Activated CD4-positive, alpha-beta T cell treated with anti-CD3 and anti-CD28 coated beads for 36 hours (primary cell): ENCODE results near the gene ATP9B. TPM values are rescaled to one million over a fixed set of nuclear protein-coding genes. Genes with fewer than 3 reads are reported as not detected.
A peak's percentile ranks its signal among the peaks of the same experiment; 100 is the strongest.

Experiments used
- ATAC-seq: fragments of 200-7000 bp; cut with Tn5 transposase; one replicate; pipeline ENCODE4 v1.10.0; 2021; ENCODE audit warnings: mild to moderate bottlenecking, moderate library complexity
- CTCF ChIA-PET: fragments of 350-600 bp; sonication (Branson Sonifier 250); formaldehyde crosslinking; loops from one replicate; lab custom pipeline; 2021; ENCODE audit warnings: antibody characterized with exemption; lab: Charles Lee
- POLR2A ChIA-PET: fragments of 350-600 bp; sonication (Branson Sonifier 250); formaldehyde crosslinking; loops from one replicate; lab custom pipeline; 2021; ENCODE audit warnings: antibody characterized with exemption, inconsistent platforms; lab: Charles Lee
- DNase-seq: peaks from one replicate; pipeline ENCODE4 v3.0.0-alpha.2; 2020
- H3K27ac Mint-ChIP-seq: one replicate; pipeline ENCODE4 v1.8.0; 2021; ENCODE audit warnings: mixed read lengths
- H3K27me3 Mint-ChIP-seq: one replicate; pipeline ENCODE4 v1.8.0; 2021; ENCODE audit warnings: mixed read lengths
- H3K36me3 Mint-ChIP-seq: one replicate; pipeline ENCODE4 v1.8.0; 2021; ENCODE audit warnings: low read depth, mixed read lengths
- H3K4me1 Mint-ChIP-seq: one replicate; pipeline ENCODE4 v1.8.0; 2021; ENCODE audit warnings: mixed read lengths
- H3K4me3 Mint-ChIP-seq: one replicate; pipeline ENCODE4 v1.8.0; 2021; ENCODE audit warnings: mild to moderate bottlenecking, moderate library complexity, mixed read lengths
- H3K9me3 Mint-ChIP-seq: one replicate; pipeline ENCODE4 v1.8.0; 2021; ENCODE audit warnings: low read depth, mixed read lengths
- intact Hi-C, 2 experiments: fragments of 100-400 bp; cut with DNase I in 1 of 2; cut with micrococcal nuclease in 1 of 2; formaldehyde crosslinking; loops; one replicate each; pipeline versions ENCODE4 v1.14.2 to v1.15.1; 2022 to 2024; cut with DNase I, micrococcal nuclease
- total RNA-seq, 2 experiments: library from RNA; stranded (reverse); gene quantifications; one replicate each; pipeline ENCODE4 v1.2.3, GENCODE V29; 2021

The ATP9B gene
- total RNA-seq, 2 experiments from 2014 or later: 19.4 to 20.8 TPM

GRCh38 chr18:79106084-79106483 is 36.9 kb downstream of the ATP9B start:
- no peak for ATAC-seq
- CTCF ChIA-PET: no interaction called here

GRCh38 chr18:79107886-79108285 is 38.7 kb downstream of the ATP9B start:
- no peak for DNase-seq
- no peak overlapping the region for H3K27ac Mint-ChIP-seq
- intact Hi-C loops: no loop called here
- POLR2A ChIA-PET: interaction anchor here (0.6 kb wide), 1 partner anchor 52 kb away, joined by 5 read pairs; no protein-coding TSS in a partner anchor
- CTCF ChIA-PET: interaction anchor here (0.6 kb wide), 1 partner anchor 51 kb away, joined by 4 read pairs; no protein-coding TSS in a partner anchor
- H3K36me3 Mint-ChIP-seq: peaks cover 17% of the 10 kb centered on the region
- ATAC-seq: peak; percentile 26
- no peak overlapping the region for H3K4me3 Mint-ChIP-seq
- H3K9me3 Mint-ChIP-seq: no peaks in the 10 kb centered on the region
- H3K27me3 Mint-ChIP-seq: no peaks in the 10 kb centered on the region
- peaks cover 34% of the 10 kb centered on the region for H3K4me1 Mint-ChIP-seq

More at GRCh38 chr18:79106084-79106483, 36.9 kb downstream of the ATP9B start:
- POLR2A ChIA-PET: no interaction called here
- Mint-ChIP-seq H3K36me3 (peaks cover 26% of the 10 kb centered on the region), H3K27ac (no peak overlapping the region), H3K9me3 (no peaks in the 10 kb centered on the region), H3K4me3 (no peak overlapping the region), H3K4me1 (peaks cover 38% of the 10 kb centered on the region), H3K27me3 (no peaks in the 10 kb centered on the region)
- no peak for DNase-seq
- intact Hi-C loops: no loop called here

DNA sequence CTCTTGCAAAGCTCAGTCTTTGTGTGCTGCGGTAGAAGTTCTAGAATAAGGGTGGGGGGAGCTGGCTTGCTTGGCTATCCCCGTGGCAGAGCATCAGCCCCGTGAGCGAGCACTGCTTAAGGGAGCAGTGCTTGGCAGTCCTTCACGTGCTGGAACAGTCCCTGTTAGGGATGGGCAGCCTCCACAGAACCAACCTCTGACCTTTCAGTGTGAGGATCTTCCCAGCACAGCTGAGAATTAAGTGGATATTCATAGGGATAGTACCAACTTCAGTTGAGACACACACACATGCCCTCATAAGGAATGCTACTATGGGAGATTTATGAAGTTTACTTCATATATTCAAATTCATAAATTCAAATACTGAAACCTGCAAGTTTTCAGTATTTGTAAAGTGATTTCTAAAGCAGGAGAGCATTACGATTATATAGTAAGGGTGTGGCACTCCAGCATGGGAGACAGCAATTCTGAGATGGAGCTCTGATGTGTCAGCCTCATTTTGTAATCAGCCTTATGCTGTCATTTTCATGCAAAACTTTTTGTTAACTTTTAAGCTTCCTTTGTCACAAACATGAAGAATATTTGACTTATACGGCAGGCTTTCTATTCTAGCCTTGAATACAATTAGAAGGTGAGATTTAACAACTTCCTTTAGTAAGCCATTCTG is 39.5 kb downstream of the ATP9B start:
- ATAC-seq (no peak), DNase-seq (no peak)
- CTCF ChIA-PET: interaction anchor here (0.6 to 1.2 kb wide), 3 partner anchors 11 to 51 kb away, joined by 3 to 4 read pairs (median 4); no protein-coding TSS in a partner anchor
- Mint-ChIP-seq H3K36me3 (peaks cover 16% of the 10 kb centered on the region), H3K9me3 (no peaks in the 10 kb centered on the region), H3K27me3 (no peaks in the 10 kb centered on the region), H3K4me1 (peaks cover 29% of the 10 kb centered on the region), H3K27ac (no peak overlapping the region), H3K4me3 (no peak overlapping the region)
- intact Hi-C loops: no loop called here
- POLR2A ChIA-PET: interaction anchor here (0.7 kb wide), 1 partner anchor 13 kb away, joined by 9 read pairs; no protein-coding TSS in a partner anchor

DNA sequence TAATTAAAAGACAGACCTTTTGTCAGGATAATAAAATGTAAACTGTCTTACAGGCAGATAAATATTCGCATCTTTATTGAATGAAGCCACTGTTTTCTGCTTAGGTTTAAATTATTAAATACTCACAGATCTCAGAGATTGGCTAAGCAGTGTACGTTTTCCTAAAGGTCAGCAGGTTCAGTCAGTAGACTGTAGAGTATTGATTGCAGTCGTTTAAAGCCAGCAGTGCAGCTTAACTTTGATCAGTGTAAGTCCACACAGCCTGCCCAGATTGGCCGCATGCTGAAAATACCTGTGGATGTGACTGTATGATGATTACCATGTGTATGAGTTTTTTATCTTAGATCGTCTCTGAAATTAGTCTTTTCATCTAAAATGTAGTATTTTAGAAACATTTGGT is 42.3 kb downstream of the ATP9B start:
- CTCF ChIA-PET: no interaction called here
- Mint-ChIP-seq H3K27me3 (no peaks in the 10 kb centered on the region), H3K4me3 (no peak overlapping the region), H3K9me3 (no peaks in the 10 kb centered on the region), H3K4me1 (peaks cover 13% of the 10 kb centered on the region), H3K27ac (no peak overlapping the region), H3K36me3 (peaks cover 24% of the 10 kb centered on the region)
- intact Hi-C loops: no loop called here
- ATAC-seq (no peak), DNase-seq (no peak)
- POLR2A ChIA-PET: no interaction called here

GRCh38 chr18:79117385-79117784 is 48.2 kb downstream of the ATP9B start:
- H3K9me3 Mint-ChIP-seq: no peaks in the 10 kb centered on the region
- CTCF ChIA-PET: no interaction called here
- POLR2A ChIA-PET: no interaction called here

GRCh38 chr18:79117788-79118187 is 48.6 kb downstream of the ATP9B start:
- peaks cover 26% of the 10 kb centered on the region for H3K36me3 Mint-ChIP-seq
- H3K4me3 Mint-ChIP-seq: no peak overlapping the region
- no peak for DNase-seq
- CTCF ChIA-PET: no interaction called here
- no peaks in the 10 kb centered on the region for H3K27me3 Mint-ChIP-seq
- no peaks in the 10 kb centered on the region for H3K9me3 Mint-ChIP-seq
- POLR2A ChIA-PET: no interaction called here
- intact Hi-C loops: no loop called here
- H3K27ac Mint-ChIP-seq: no peak overlapping the region
- no peak for ATAC-seq
- no peaks in the 10 kb centered on the region for H3K4me1 Mint-ChIP-seq

More at GRCh38 chr18:79117385-79117784, 48.2 kb downstream of the ATP9B start:
- Mint-ChIP-seq H3K4me1 (no peaks in the 10 kb centered on the region), H3K27ac (no peak overlapping the region), H3K4me3 (no peak overlapping the region), H3K27me3 (no peaks in the 10 kb centered on the region), H3K36me3 (peaks cover 26% of the 10 kb centered on the region)
- intact Hi-C loops: no loop called here
- DNase-seq (no peak), ATAC-seq (no peak)

DNA sequence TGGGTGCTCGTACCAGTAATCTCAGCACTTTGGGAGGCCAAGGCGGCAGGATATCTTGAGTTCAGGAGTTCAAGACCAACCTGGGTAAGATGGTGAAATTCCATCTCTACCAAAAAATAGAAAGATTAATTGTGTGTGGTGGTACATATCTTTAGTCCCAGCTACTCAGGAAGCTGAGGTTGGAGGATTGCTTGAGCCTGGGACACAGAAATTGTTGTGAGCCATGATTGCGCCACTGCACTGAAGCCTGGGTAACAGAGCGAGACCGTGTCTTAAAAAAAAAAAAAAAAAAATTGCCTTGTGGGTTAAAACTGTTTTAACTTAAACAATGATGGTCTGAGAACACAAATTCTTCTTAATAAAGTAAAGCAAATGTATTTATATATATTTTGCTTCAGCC is 49.6 kb downstream of the ATP9B start:
- Mint-ChIP-seq H3K27ac (no peak overlapping the region), H3K4me1 (peaks cover 4% of the 10 kb centered on the region), H3K9me3 (no peaks in the 10 kb centered on the region), H3K4me3 (no peak overlapping the region), H3K27me3 (no peaks in the 10 kb centered on the region), H3K36me3 (peaks cover 23% of the 10 kb centered on the region)
- POLR2A ChIA-PET: no interaction called here
- no peak for ATAC-seq
- no peak for DNase-seq
- CTCF ChIA-PET: no interaction called here
- intact Hi-C loops: no loop called here

DNA sequence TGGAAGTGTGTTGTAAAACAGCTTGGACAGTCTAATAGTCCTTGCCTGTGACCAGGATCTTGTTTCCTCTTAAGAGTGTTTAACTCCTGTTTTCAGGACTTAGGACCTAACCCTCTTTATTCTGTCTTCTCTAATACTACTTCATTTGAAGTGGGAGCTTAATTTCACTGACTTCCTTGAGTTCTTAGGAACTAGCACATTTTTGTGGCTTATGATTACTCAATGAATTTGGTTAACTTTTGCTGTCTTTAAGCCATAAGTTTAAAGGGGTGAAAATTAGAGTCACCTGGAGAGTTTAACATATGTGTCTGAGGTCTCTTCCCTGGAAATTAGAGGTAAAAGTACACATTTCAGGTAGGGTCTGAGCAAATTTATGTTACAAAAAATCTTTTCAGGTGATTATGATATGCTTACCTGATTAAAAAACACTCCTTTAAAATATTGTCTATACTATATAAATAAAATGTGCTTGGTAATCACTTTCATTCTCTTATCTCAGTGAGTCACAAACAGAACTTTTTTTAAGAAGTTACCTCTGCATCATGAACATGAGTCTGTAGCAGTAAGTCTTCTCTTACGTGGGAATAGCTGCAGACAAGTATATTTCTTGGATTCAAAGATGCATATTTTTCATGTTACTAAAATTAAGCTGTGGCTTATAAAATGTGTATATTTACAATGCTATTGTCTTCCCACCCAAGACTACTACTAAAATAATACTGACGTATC is 52.7 kb downstream of the ATP9B start:
- CTCF ChIA-PET: no interaction called here

DNA sequence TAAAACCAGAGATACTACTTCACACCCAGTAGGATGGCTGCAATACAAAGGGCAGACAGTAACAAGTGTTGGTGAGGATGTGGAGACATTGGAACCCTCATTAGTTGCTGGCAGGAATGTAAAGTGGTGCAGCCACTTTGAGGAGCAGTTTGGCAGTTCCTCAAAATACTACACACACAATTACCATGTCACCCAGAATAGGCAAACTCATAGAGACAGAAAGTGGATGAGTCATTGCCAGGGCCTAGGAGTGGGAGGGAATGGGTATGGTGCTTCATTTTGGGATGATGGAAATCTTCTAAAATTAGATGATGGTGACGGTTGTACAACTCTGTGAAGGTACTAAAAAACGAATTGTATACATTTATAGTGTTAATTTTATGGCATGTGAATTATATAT is 54.8 kb downstream of the ATP9B start:
- peak; percentile 65 for ATAC-seq
- Mint-ChIP-seq H3K4me1 (peaks cover 7% of the 10 kb centered on the region), H3K27ac (no peak overlapping the region), H3K27me3 (no peaks in the 10 kb centered on the region), H3K36me3 (peaks cover 24% of the 10 kb centered on the region), H3K4me3 (no peak overlapping the region), H3K9me3 (no peaks in the 10 kb centered on the region)
- POLR2A ChIA-PET: no interaction called here
- CTCF ChIA-PET: no interaction called here
- intact Hi-C loops: no loop called here
- DNase-seq: no peak

More for the DNA sequence above, 52.7 kb downstream of the ATP9B start:
- no peaks in the 10 kb centered on the region for H3K9me3 Mint-ChIP-seq
- intact Hi-C loops: no loop called here
- DNase-seq (no peak), ATAC-seq (no peak)
- peaks cover 19% of the 10 kb centered on the region for H3K36me3 Mint-ChIP-seq
- H3K4me3 Mint-ChIP-seq: no peak overlapping the region
- POLR2A ChIA-PET: interaction anchor here (0.6 kb wide), 1 partner anchor 13 kb away, joined by 9 read pairs; no protein-coding TSS in a partner anchor
- H3K27ac Mint-ChIP-seq: no peak overlapping the region
- H3K27me3 Mint-ChIP-seq: no peaks in the 10 kb centered on the region
- H3K4me1 Mint-ChIP-seq: peaks cover 7% of the 10 kb centered on the region

DNA sequence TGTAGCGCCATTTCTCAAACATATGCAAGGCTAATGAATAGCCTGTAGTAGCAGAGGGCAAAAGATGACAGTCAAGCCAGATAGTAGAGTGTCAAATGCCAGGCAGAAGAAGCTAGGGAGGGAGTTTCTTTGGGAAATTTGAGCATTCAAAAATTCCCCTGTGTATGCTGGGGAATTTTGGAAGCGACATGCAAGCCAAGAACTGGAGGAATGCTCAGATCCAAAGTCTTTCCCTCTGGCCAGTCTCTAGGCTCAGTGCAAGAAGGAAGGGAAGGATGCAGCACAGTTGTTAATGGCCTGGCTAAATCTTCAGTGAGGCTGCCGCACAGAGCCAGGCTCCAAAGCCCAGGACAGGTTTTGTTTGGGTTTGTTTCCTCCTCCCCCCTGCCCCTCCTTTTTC is 59.9 kb downstream of the ATP9B start:
- ChIA-PET CTCF (interaction anchor here (0.6 to 1.0 kb wide), 3 partner anchors 9 to 25 kb away, joined by 3 to 4 read pairs (median 3); no protein-coding TSS in a partner anchor), POLR2A (no interaction called here)
- no peak for DNase-seq
- ATAC-seq: no peak
- Mint-ChIP-seq H3K9me3 (no peaks in the 10 kb centered on the region), H3K27ac (no peak overlapping the region), H3K36me3 (peaks cover 30% of the 10 kb centered on the region), H3K4me3 (no peak overlapping the region), H3K4me1 (no peaks in the 10 kb centered on the region), H3K27me3 (no peaks in the 10 kb centered on the region)
- intact Hi-C loops: no loop called here

DNA sequence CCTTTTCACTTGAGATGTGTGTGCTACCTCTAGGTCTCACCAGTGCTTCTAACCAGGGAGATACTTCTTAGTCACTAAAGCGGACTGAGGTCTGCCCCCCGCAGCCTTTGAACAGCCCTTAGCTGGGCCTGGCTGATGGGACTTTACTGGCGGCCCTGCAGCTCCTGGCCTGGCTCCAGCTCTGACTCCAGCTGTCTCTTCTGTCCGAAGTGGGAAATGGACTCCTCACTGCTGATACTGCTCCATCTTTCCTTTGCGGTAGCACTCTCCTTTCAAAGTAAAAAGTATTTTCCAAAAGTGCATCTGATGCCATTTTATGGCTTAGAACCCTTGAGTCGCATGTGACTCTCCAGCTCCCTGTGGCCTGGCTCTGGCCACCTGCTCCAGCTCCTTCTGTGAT is 64.5 kb downstream of the ATP9B start:
- ATAC-seq (no peak), DNase-seq (no peak)
- Mint-ChIP-seq H3K36me3 (peaks cover 22% of the 10 kb centered on the region), H3K27ac (no peak overlapping the region), H3K4me3 (no peak overlapping the region), H3K4me1 (peaks cover 2% of the 10 kb centered on the region), H3K27me3 (no peaks in the 10 kb centered on the region), H3K9me3 (no peaks in the 10 kb centered on the region)
- ChIA-PET CTCF (interaction anchor here (0.6 kb wide), 2 partner anchors 34 to 1026 kb away, joined by 3 read pairs; no protein-coding TSS in a partner anchor), POLR2A (no interaction called here)
- intact Hi-C loops: no loop called here
